Erythroblast (primary cell): ENCODE data around the gene SCIN.
"Not testable (repeated sequence)": the region's sequence is repeated elsewhere in the genome, so short reads cannot be mapped to it uniquely, and the experiment has no call there.

Source experiments
- DNase-seq, 2 experiments: peaks; one replicate each; lab custom pipeline; 2025; lab: John Stamatoyannopoulos, UW
- GATA1 ChIP-seq: IDR thresholded peaks from 2 replicates; pipeline ENCODE4 v1.6.1; 2011; ENCODE audit warnings: low read depth, mild to moderate bottlenecking, control low read depth, low read length, moderate library complexity
- POLR2A ChIP-seq: IDR thresholded peaks from 2 replicates; pipeline ENCODE4 v1.6.1; 2011; ENCODE audit warnings: mild to moderate bottlenecking, low read length

SCIN gene

DNA sequence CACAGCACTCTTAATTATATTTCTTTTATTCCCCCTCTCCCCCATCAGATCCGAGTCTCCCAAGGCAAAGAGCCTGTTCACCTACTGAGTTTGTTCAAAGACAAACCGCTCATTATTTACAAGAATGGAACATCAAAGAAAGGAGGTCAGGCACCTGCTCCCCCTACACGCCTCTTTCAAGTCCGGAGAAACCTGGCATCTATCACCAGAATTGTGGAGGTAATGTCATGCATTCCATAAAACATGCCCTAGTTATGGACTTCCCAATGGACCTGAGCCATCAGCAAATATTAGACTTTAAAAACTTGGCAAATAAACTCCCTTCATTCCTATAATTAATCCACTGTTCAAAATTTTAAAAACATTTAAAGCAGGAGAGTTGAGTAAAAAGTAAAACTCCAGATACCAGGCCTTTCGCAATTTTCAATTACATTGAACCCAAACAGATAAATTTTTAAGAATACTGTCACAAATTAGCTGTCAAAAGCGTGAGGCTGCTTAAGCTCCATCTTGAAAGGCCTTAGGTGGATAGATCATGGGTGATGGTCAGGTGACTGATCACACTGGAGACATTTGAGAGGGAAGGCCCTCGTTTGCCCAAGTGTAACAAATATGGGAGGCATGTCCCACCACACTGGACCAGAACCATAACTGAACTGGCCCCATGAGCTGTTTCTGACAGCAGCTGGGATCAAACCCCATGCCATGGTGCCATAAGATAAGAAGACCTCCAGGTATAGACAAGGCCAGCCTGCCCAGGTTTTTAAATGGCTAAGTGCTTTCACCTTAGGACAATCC, 70.0 kb downstream of the SCIN start:
- no peak for DNase-seq
- TF ChIP-seq GATA1 (no peak), POLR2A (no peak)

GRCh38 chr7:12641196-12641595, 70.7 kb downstream of the SCIN start:
- no peak for TF ChIP-seq POLR2A
- no peak for TF ChIP-seq GATA1
- DNase-seq: no peak

- TF ChIP-seq GATA1 (no peak), POLR2A (no peak)
Measured at GRCh38 chr7:12642508-12642907, 72.0 kb downstream of the SCIN start.

GRCh38 chr7:12643001-12643643, 72.6 kb downstream of the SCIN start:
- TF ChIP-seq POLR2A (no peak), GATA1 (no peak)
- no peak for DNase-seq

More at GRCh38 chr7:12642508-12642907, 72.0 kb downstream of the SCIN start:
- DNase-seq: no peak

DNA sequence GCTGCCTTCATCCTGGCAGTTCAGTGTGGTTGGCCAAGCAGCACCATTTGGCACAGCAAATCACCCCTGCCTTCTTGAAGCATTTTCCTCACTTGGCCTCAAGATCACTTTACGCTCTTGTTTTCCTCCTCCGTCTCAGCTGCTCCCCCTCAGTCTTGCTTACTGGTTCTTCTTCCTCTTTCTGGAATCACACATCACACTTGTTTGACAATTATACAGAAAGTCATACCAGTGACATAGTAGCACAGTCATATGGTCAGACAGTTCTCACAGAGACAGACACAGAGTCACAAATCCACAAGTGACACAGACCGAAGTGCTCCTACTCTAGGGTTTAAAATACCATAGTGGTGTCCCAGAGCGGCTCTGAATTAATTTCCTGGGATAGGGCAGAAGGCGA, 73.1 kb downstream of the SCIN start:
- no peak for TF ChIP-seq POLR2A
- TF ChIP-seq GATA1: no peak
- no peak for DNase-seq

- DNase-seq: not testable (repeated sequence)
Measured at GRCh38 chr7:12645212-12645611, 74.7 kb downstream of the SCIN start.

GRCh38 chr7:12646139-12646538, 75.6 kb downstream of the SCIN start:
- peak in 1 of 2 experiments; percentile 18 for DNase-seq
- TF ChIP-seq POLR2A (no peak), GATA1 (no peak)

DNA sequence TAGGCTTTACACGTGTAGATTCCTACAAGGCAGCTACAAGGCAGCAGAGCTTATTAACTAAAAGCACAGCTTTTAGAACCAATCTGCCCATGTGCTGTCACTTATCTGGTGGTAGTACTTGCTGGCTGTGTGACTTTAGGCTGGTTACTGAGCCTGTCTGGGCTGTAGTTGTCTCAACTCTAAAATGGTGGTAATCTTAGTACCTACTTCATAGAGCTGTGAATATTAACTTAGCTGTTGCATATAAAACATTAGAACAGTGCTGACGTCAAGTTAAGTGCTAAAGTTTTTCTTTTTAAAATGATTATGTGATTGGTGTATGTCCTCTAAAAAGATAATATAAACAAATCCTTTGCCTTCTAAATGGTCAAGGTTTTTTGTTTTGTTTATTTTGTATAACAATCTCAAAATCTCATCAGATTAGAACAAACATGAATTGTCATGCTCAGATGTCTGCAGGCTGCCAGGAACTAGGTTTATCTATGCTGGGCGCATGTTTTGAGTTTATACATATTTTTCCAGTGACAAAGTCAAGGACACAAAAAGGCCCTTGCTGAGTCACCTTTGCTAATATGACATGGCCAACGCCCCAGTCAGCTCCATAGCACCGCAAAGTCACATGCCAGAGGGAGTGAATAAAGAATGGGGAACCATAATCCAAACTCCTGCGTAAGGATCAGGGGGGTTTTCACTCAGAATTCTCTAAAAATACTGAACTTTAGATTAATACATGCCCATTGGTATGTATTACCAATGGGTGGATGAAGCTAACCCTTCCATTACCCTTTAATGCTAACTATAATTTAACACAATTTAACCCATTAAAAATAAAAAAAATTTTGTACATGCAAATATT, 77.1 kb downstream of the SCIN start:
- TF ChIP-seq GATA1 (peak; percentile 43), POLR2A (no peak)
- DNase-seq: peak; percentile 61 to 84

DNA sequence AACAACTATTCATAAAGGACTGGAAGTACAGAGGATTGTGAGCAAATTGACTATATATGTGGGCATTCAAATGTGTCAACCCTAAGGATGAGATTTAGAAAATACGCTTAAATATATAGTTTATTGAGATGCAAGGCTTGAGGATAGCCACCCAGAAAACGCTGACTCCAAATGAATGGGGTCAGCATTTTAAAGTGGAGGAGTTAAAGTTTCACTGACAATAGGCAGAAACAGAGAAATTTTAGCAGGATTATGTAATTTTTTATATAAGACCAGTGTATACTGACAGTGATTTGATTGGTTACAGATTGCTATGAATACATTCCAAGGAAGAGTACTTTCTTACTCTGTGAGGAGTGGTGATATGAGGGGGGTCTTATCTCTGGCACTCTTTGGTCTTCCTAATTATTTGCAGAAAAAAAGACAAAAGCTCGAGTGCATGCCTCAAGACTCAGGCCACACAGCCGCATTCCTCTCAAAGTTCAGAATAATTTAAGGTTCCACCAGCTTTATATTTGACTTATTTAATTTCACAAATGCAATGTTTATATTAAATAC, 78.3 kb downstream of the SCIN start:
- DNase-seq: no peak
- TF ChIP-seq POLR2A (no peak), GATA1 (no peak)

- no peak for DNase-seq
- TF ChIP-seq GATA1: no peak
- no peak for TF ChIP-seq POLR2A
Measured at GRCh38 chr7:12649348-12649747, 78.8 kb downstream of the SCIN start.

DNA sequence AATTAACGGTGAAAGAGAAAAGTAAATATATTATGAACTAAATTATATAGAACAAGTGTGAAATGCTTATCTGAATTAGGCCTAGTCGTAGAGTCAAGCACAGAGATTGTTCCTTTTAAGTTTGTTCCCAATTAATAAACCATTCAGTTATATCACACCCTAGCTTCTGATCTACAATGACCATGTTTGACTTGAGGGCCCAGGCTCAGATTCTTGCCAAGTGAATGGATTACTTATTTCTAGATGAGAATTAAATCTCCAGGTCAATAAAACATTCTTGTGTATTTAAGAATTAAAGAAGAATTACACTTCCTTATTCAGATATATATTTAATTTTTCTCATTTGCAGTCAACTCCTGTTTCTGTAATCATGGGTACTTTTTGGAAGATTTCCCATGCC, 79.6 kb downstream of the SCIN start:
- no peak for TF ChIP-seq GATA1
- no peak for TF ChIP-seq POLR2A
- DNase-seq: no peak

- no peak for DNase-seq
- no peak for TF ChIP-seq POLR2A
Measured at GRCh38 chr7:12653110-12653509, 82.6 kb downstream of the SCIN start.

DNA sequence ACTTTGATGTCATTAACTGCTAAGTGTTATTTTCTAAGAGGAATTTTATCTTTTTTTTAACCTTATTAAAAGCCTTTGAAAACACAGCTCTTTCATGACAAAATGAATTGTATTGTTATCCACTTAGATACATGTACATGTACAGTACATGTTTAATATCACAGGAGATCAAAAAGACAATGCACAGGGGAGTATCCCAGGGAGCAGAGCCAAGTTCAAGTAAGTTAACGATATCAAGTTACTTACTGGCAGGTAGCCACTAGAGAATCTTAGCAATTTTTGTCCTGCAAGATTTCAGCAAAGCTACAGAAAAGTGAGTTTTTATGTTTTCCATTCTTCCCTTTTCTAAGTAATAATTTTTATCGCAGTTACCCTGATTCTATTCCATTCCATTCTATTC, 83.0 kb downstream of the SCIN start:
- TF ChIP-seq POLR2A: no peak
- TF ChIP-seq GATA1: no peak
- peak in 1 of 2 experiments; percentile 18 for DNase-seq

DNA sequence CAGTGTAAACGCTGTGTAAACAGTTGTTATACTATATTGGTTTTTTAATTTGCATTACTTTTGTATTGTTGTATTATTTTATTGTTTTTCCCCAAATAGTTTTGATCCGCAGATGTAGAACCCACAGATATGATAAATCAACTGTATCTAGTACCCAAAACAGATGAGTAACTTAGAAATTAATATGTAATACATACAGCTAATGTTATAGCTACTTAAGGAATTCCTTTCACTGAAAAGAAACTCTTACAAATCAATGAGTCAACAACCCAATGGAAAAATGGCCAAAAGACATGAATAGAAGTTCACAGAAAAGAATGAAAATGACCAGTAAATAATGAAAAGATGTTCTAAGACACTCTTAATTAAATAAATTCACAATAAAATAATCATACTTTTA, 84.6 kb downstream of the SCIN start:
- DNase-seq: no peak
- no peak for TF ChIP-seq POLR2A
- TF ChIP-seq GATA1: no peak

- not testable (repeated sequence) for DNase-seq
Measured at GRCh38 chr7:12660423-12660822, 89.9 kb downstream of the SCIN start.

- not testable (repeated sequence) for DNase-seq
Measured at GRCh38 chr7:12660986-12661385, 90.5 kb downstream of the SCIN start.
